ENCODE data around the gene BICD1. TPM values are rescaled to one million over a fixed set of nuclear protein-coding genes. Genes with fewer than 3 reads are reported as not detected.
A peak's percentile ranks its signal among the peaks of the same experiment; 100 is the strongest.
"Not testable (repeated sequence)": the region's sequence is repeated elsewhere in the genome, so short reads cannot be mapped to it uniquely, and the experiment has no call there.

The BICD1 gene
- total and polyA plus RNA-seq, 2 donors from 2014 or later = 3.8 to 36.7 TPM

GRCh38 chr12:32226768-32227167 is 120.1 kb downstream of the BICD1 start:
- Histone ChIP-seq H3K4me3 (ENCODE audit: low read length in 3 of 3) (no peak overlapping the region), H3K27ac (ENCODE audit: low read depth in 2 of 2, low read length in 2 of 2) (no peak overlapping the region), H3K9ac (ENCODE audit: low read length in 3 of 3) (no peak overlapping the region), H3K4me1 (ENCODE audit: control insufficient read depth in 2 of 3, insufficient read depth in 2 of 3, low read depth in 1 of 3, low read length in 3 of 3) (no peaks in the 10 kb centered on the region), H3K36me3 (ENCODE audit: control insufficient read depth in 2 of 3, insufficient read depth in 3 of 3, low read length in 3 of 3) (no peaks in the 10 kb centered on the region), H3K9me3 (ENCODE audit: control insufficient read depth in 2 of 3, insufficient read depth in 1 of 3, low read length in 3 of 3) (no peaks in the 10 kb centered on the region), H3K27me3 (ENCODE audit: control insufficient read depth, insufficient read depth, low read length) (no peaks in the 10 kb centered on the region)
- intact Hi-C loops (cut with DNase I) = no loop called here
- FAIRE-seq (no peak), DNase-seq (no peak)
- TF ChIP-seq CTCF (IDR thresholded peaks at IDR 0.05; ENCODE audit: borderline replicate concordance, extremely low read depth, insufficient read depth) = no peak

GRCh38 chr12:32229971-32230612 is 123.4 kb downstream of the BICD1 start:
- Histone ChIP-seq H3K36me3 (ENCODE audit: control insufficient read depth in 2 of 3, insufficient read depth in 3 of 3, low read length in 3 of 3) (no peaks in the 10 kb centered on the region), H3K9me3 (ENCODE audit: control insufficient read depth in 2 of 3, insufficient read depth in 1 of 3, low read length in 3 of 3) (no peaks in the 10 kb centered on the region), H3K27ac (ENCODE audit: low read depth in 2 of 2, low read length in 2 of 2) (no peak overlapping the region), H3K4me1 (ENCODE audit: control insufficient read depth in 2 of 3, insufficient read depth in 2 of 3, low read depth in 1 of 3, low read length in 3 of 3) (no peaks in the 10 kb centered on the region), H3K4me3 (ENCODE audit: low read length in 3 of 3) (no peak overlapping the region), H3K27me3 (ENCODE audit: control insufficient read depth, insufficient read depth, low read length) (no peaks in the 10 kb centered on the region), H3K9ac (ENCODE audit: low read length in 3 of 3) (no peak overlapping the region)
- no peak for TF ChIP-seq CTCF (IDR thresholded peaks at IDR 0.05; ENCODE audit: borderline replicate concordance, extremely low read depth, insufficient read depth)
- DNase-seq (no peak), FAIRE-seq (no peak)
- intact Hi-C loops (cut with DNase I) = no loop called here

GRCh38 chr12:32230613-32230993 is 124.0 kb downstream of the BICD1 start:
- H3K4me1 ChIP-seq (ENCODE audit: control insufficient read depth in 2 of 3, insufficient read depth in 2 of 3, low read depth in 1 of 3, low read length in 3 of 3) = no peaks in the 10 kb centered on the region
- FAIRE-seq = no peak
- TF ChIP-seq CTCF (IDR thresholded peaks at IDR 0.05; ENCODE audit: borderline replicate concordance, extremely low read depth, insufficient read depth) = no peak

GRCh38 chr12:32231361-32231760 is 124.7 kb downstream of the BICD1 start:
- H3K9ac ChIP-seq (ENCODE audit: low read length in 3 of 3); H3K4me1 ChIP-seq (ENCODE audit: control insufficient read depth in 2 of 3, insufficient read depth in 2 of 3, low read depth in 1 of 3, low read length in 3 of 3); intact Hi-C loops (cut with DNase I); H3K36me3 ChIP-seq (ENCODE audit: control insufficient read depth in 2 of 3, insufficient read depth in 3 of 3, low read length in 3 of 3); H3K9me3 ChIP-seq (ENCODE audit: control insufficient read depth in 2 of 3, insufficient read depth in 1 of 3, low read length in 3 of 3); H3K4me3 ChIP-seq (ENCODE audit: low read length in 3 of 3); FAIRE-seq; H3K27me3 ChIP-seq (ENCODE audit: control insufficient read depth, insufficient read depth, low read length); DNase-seq; H3K27ac ChIP-seq (ENCODE audit: low read depth in 2 of 2, low read length in 2 of 2): not testable (repeated sequence)

More at GRCh38 chr12:32230613-32230993, 124.0 kb downstream of the BICD1 start:
- intact Hi-C loops (cut with DNase I) = no loop called here
- no peaks in the 10 kb centered on the region for H3K9me3 ChIP-seq (ENCODE audit: control insufficient read depth in 2 of 3, insufficient read depth in 1 of 3, low read length in 3 of 3)
- no peaks in the 10 kb centered on the region for H3K36me3 ChIP-seq (ENCODE audit: control insufficient read depth in 2 of 3, insufficient read depth in 3 of 3, low read length in 3 of 3)
- peak in 2 of 5 donors; percentile 10 to 24 for DNase-seq
- H3K27ac ChIP-seq (ENCODE audit: low read depth in 2 of 2, low read length in 2 of 2) = no peak overlapping the region
- no peak overlapping the region for H3K4me3 ChIP-seq (ENCODE audit: low read length in 3 of 3)
- H3K9ac ChIP-seq (ENCODE audit: low read length in 3 of 3) = no peak overlapping the region
- H3K27me3 ChIP-seq (ENCODE audit: control insufficient read depth, insufficient read depth, low read length) = no peaks in the 10 kb centered on the region
